ENCODE results near the gene PCBP2.
"Not testable (repeated sequence)": the region's sequence is repeated elsewhere in the genome, so short reads cannot be mapped to it uniquely, and the experiment has no call there.

The PCBP2 gene

DNA sequence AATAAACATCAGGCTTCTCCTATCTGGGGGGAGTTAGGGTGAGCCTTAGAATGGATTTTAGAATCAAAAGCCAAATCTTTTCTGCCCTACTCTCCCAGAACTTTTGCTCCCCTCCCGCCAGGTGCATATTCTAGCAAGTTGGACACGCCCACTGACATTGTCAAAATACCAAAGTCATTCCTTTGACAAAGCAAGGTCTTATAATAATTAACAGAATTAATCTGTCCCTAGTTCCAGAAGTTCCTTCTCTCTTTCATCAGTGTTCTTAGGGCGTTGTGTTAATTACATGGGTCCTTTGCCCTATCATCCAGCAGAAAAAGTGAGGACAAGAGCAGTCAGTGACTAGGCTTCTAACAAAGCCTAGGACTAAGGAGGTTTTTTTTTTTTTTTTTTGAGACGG lies 7.9 kb upstream of the PCBP2 start:
- DNase-seq (ENCODE audit: low read depth): no peak
- peak overlapping the region; percentile 25 for H3K4me3 ChIP-seq (ENCODE audit: low read depth, low read length)
- TF ChIP-seq, protein P1, sequence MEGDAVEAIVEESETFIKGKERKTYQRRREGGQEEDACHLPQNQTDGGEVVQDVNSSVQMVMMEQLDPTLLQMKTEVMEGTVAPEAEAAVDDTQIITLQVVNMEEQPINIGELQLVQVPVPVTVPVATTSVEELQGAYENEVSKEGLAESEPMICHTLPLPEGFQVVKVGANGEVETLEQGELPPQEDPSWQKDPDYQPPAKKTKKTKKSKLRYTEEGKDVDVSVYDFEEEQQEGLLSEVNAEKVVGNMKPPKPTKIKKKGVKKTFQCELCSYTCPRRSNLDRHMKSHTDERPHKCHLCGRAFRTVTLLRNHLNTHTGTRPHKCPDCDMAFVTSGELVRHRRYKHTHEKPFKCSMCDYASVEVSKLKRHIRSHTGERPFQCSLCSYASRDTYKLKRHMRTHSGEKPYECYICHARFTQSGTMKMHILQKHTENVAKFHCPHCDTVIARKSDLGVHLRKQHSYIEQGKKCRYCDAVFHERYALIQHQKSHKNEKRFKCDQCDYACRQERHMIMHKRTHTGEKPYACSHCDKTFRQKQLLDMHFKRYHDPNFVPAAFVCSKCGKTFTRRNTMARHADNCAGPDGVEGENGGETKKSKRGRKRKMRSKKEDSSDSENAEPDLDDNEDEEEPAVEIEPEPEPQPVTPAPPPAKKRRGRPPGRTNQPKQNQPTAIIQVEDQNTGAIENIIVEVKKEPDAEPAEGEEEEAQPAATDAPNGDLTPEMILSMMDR (IDR thresholded peaks at IDR 0.05; ENCODE audit: low read depth, low read length): no peak
- no peak for TF ChIP-seq MYC (IDR thresholded peaks at IDR 0.05; ENCODE audit: low read depth, low read length)
- TF ChIP-seq, protein P2, sequence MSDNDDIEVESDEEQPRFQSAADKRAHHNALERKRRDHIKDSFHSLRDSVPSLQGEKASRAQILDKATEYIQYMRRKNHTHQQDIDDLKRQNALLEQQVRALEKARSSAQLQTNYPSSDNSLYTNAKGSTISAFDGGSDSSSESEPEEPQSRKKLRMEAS (IDR thresholded peaks at IDR 0.05; ENCODE audit: low read depth, low read length): no peak
- TF ChIP-seq POLR2A (IDR thresholded peaks at IDR 0.05; ENCODE audit: extremely low read depth, insufficient read length): no peak

- not testable (repeated sequence) for DNase-seq (ENCODE audit: low read depth)
- peak overlapping the region; percentile 21 for H3K4me3 ChIP-seq (ENCODE audit: low read depth, low read length)
Observed at GRCh38 chr12:53444593-53445325, 7.1 kb upstream of the PCBP2 start.

DNA sequence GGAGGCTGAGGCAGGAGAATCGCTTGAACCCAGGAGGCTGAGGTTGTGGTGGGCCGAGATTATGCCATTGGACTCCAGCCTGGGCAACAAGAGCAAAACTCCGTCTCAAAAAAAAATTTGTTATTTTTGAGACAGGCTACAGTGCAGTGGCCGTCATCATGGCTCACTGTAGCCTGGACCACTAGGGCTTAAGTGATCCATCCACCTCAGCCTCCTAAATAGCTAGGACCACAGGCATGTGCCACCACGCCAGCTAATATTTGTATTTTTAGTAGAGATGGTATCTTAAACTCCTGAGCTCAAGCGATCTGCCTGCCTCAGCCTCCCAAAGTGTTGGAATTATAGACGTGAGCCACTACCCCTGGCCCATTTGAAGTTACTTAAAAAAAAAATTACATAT lies 966 bp upstream of the PCBP2 start:
- no peak for DNase-seq (ENCODE audit: low read depth)
- H3K4me3 ChIP-seq (ENCODE audit: low read depth, low read length): no peak overlapping the region
- TF ChIP-seq POLR2A (IDR thresholded peaks at IDR 0.05; ENCODE audit: extremely low read depth, insufficient read length) (no peak), MYC (IDR thresholded peaks at IDR 0.05; ENCODE audit: low read depth, low read length) (no peak)
- TF ChIP-seq, protein P2 (IDR thresholded peaks at IDR 0.05; ENCODE audit: low read depth, low read length): no peak
- TF ChIP-seq, protein P1 (IDR thresholded peaks at IDR 0.05; ENCODE audit: low read depth, low read length): no peak

GRCh38 chr12:53452159-53453077 lies 516 bp downstream of the PCBP2 start:
- peak; percentile 94 for DNase-seq (ENCODE audit: low read depth)

DNA sequence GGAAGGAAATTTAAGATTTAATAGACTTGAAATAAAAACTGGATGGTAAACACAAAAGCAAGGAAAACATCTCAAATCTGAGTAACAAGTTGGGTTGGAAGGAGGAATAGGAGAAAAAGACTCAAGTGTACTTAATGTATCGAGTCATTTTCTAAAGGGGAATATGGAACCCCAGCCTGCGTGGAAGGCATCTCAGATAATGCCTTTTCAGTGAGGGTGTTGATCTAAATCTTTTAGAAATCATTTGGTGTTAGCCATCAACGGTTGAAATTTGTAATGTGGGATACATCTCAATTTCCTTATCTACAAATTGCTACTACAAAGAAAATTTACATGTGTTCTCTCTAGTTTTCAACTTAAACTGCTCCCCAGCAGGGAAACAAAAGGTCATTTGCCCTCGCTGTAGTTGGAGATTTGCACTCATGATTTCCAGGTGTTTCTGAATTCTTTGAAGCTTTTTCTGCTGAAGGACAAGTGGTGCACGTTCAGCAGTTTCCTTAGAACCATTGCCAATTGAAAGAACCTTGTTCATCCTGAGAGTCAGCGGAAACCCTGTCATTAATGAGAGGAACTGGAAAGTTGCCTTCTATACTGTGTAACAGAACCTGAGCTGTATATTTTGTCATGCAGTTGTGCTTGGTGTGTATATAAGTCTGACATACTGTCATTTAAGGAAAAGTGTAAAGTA lies 2.2 kb downstream of the PCBP2 start:
- H3K4me3 ChIP-seq (ENCODE audit: low read depth, low read length): peak overlapping the region; percentile 85
- TF ChIP-seq, protein P1 (IDR thresholded peaks at IDR 0.05; ENCODE audit: low read depth, low read length): no peak
- TF ChIP-seq POLR2A (IDR thresholded peaks at IDR 0.05; ENCODE audit: extremely low read depth, insufficient read length): no peak
- no peak for TF ChIP-seq MYC (IDR thresholded peaks at IDR 0.05; ENCODE audit: low read depth, low read length)
- TF ChIP-seq, protein P2 (IDR thresholded peaks at IDR 0.05; ENCODE audit: low read depth, low read length): no peak
- DNase-seq (ENCODE audit: low read depth): no peak

More at GRCh38 chr12:53452159-53453077, 516 bp downstream of the PCBP2 start:
- TF ChIP-seq, protein P2 (IDR thresholded peaks at IDR 0.05; ENCODE audit: low read depth, low read length): no peak
- TF ChIP-seq POLR2A (IDR thresholded peaks at IDR 0.05; ENCODE audit: extremely low read depth, insufficient read length): no peak
- TF ChIP-seq, protein P1 (IDR thresholded peaks at IDR 0.05; ENCODE audit: low read depth, low read length): peak; percentile 25
- peak overlapping the region; percentile 85 for H3K4me3 ChIP-seq (ENCODE audit: low read depth, low read length)

Measured in NB4 (cell line).